Ishikawa (cell line): Measurements from ENCODE around the gene SLC39A7.

ENCODE experiments used
- CEBPB ChIP-seq: IDR thresholded peaks from 2 replicates; pipeline ENCODE4 v1.6.1; 2012
- CREB1 ChIP-seq: IDR thresholded peaks from 2 replicates; pipeline ENCODE4 v1.6.1; 2012; ENCODE audit warnings: low read depth
- EGR1 ChIP-seq: IDR thresholded peaks from 2 replicates; pipeline ENCODE4 v1.6.1; 2012
- EP300 ChIP-seq: IDR thresholded peaks from 2 replicates; pipeline ENCODE4 v1.6.1; 2012; ENCODE audit warnings: borderline replicate concordance
- FOXM1 ChIP-seq: IDR thresholded peaks from 2 replicates; pipeline ENCODE4 v1.6.1; 2012; ENCODE audit warnings: low read depth, borderline replicate concordance
- NFIC ChIP-seq: IDR thresholded peaks from 2 replicates; pipeline ENCODE4 v1.6.1; 2012
- RAD21 ChIP-seq: IDR thresholded peaks from 2 replicates; pipeline ENCODE4 v1.6.1; 2012; ENCODE audit warnings: low read depth
- TAF1 ChIP-seq: IDR thresholded peaks from 2 replicates; pipeline ENCODE4 v1.6.1; 2012; ENCODE audit warnings: low read depth, mild to moderate bottlenecking
- TCF12 ChIP-seq: IDR thresholded peaks from 2 replicates; pipeline ENCODE4 v1.6.1; 2012; ENCODE audit warnings: low read depth
- TEAD4 ChIP-seq: IDR thresholded peaks from 2 replicates; pipeline ENCODE4 v1.6.1; 2012
- YY1 ChIP-seq: IDR thresholded peaks from 2 replicates; pipeline ENCODE4 v1.6.1; 2012; ENCODE audit warnings: low read depth
- ZBTB7A ChIP-seq: IDR thresholded peaks from 2 replicates; pipeline ENCODE4 v1.6.1; 2012; ENCODE audit warnings: low read depth
- TF ChIP-seq, protein P1 (sequence below): IDR thresholded peaks from 2 replicates; pipeline ENCODE4 v1.6.1; 2012; ENCODE audit warnings: low read depth, mild to moderate bottlenecking
- TF ChIP-seq, protein P2 (sequence below): IDR thresholded peaks from 2 replicates; pipeline ENCODE4 v1.6.1; 2012
- TF ChIP-seq, protein P3 (sequence below): IDR thresholded peaks from 2 replicates; pipeline ENCODE4 v1.6.1; 2012

The SLC39A7 gene

DNA sequence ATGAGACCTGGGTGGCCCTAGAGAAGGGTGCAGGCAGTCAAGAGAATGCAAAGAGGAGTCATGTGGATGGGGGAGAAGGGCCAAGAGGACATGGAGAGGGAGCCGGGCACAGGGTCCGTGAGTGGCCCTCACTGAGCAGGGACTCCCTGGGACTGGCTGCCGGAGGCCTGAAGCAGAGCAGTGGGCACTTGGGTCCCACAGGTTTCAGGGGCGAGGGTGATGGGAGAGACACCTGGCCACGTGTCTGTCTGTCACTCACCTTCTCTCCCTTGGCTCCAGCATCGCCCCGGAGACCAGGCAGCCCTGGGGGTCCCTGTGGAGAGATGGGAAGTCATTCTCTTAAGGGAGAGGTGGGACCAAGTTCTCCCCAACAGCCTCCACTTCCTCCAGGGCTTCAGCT, 33.9 kb upstream of the SLC39A7 start:
- TF ChIP-seq NFIC (no peak), EGR1 (no peak), YY1 (no peak), FOXM1 (no peak), RAD21 (no peak)
- TF ChIP-seq, protein P1, sequence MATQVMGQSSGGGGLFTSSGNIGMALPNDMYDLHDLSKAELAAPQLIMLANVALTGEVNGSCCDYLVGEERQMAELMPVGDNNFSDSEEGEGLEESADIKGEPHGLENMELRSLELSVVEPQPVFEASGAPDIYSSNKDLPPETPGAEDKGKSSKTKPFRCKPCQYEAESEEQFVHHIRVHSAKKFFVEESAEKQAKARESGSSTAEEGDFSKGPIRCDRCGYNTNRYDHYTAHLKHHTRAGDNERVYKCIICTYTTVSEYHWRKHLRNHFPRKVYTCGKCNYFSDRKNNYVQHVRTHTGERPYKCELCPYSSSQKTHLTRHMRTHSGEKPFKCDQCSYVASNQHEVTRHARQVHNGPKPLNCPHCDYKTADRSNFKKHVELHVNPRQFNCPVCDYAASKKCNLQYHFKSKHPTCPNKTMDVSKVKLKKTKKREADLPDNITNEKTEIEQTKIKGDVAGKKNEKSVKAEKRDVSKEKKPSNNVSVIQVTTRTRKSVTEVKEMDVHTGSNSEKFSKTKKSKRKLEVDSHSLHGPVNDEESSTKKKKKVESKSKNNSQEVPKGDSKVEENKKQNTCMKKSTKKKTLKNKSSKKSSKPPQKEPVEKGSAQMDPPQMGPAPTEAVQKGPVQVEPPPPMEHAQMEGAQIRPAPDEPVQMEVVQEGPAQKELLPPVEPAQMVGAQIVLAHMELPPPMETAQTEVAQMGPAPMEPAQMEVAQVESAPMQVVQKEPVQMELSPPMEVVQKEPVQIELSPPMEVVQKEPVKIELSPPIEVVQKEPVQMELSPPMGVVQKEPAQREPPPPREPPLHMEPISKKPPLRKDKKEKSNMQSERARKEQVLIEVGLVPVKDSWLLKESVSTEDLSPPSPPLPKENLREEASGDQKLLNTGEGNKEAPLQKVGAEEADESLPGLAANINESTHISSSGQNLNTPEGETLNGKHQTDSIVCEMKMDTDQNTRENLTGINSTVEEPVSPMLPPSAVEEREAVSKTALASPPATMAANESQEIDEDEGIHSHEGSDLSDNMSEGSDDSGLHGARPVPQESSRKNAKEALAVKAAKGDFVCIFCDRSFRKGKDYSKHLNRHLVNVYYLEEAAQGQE = no peak

DNA sequence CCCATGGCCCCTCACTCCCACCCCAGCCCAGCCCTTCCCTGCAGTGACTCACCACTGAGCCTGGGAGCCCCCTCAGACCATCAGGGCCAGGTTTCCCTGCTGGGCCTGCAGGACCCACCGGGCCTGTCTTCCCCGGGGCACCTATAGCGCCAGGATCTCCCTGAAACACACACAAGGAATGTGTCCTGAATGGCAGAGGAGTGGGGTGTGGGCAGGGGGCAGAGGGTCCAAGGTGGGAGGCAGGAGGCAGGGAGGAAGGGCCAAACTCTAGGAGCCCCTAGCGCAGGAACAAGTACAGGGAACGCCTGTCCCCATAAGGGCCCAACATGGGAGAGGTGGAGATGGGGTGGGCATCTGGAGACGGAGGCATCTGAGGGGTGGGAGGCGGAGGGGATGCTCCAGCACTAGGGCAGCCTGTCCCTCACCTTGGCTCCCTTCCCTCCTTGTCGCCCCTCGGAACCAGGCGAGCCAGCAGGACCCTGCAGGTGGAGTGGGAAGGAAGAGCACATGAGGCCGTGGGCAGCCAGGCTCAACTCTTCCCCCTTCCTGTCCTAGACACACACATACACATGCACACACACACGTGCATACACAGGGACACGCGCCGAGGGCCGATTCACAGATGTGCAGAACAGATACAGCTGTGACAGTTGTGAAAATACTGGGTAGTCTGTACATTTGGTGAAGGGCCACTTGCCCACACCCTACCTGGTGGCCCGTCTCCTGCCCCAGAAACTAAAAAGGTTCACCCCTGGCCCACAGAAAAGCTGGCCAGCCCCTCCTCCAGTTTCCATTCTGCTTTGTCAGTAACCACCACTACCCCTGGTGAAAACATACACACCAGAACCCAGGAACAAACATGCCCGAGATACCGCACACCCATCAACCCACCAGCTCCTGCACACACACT, 33.0 kb upstream of the SLC39A7 start:
- TF ChIP-seq TEAD4 = no peak
- TF ChIP-seq EGR1 = no peak
- no peak for TF ChIP-seq RAD21
- TF ChIP-seq FOXM1 = no peak
- TF ChIP-seq CREB1 = no peak
- TF ChIP-seq, protein P1 = no peak
- no peak for TF ChIP-seq TAF1
- TF ChIP-seq CEBPB = no peak
- TF ChIP-seq, protein P2, sequence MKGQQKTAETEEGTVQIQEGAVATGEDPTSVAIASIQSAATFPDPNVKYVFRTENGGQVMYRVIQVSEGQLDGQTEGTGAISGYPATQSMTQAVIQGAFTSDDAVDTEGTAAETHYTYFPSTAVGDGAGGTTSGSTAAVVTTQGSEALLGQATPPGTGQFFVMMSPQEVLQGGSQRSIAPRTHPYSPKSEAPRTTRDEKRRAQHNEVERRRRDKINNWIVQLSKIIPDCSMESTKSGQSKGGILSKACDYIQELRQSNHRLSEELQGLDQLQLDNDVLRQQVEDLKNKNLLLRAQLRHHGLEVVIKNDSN = no peak
- no peak for TF ChIP-seq TCF12
- no peak for TF ChIP-seq EP300
- no peak for TF ChIP-seq YY1
- TF ChIP-seq, protein P3, sequence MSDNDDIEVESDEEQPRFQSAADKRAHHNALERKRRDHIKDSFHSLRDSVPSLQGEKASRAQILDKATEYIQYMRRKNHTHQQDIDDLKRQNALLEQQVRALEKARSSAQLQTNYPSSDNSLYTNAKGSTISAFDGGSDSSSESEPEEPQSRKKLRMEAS = no peak
- TF ChIP-seq ZBTB7A = no peak
- TF ChIP-seq NFIC = no peak

DNA sequence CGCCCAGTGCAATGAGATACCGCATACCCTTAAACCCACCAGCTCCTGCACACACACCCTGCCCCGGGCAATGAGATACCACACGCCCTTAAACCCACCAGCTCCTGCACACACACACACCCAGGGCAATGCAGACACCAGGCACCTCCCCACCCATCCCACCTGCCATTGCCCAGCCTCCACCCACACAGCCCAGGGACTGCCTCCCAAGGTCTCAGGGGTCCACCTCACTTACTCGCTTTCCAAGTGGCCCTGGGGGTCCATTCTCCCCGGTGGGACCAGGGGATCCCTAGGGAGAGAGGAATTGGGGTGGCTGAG, 32.4 kb upstream of the SLC39A7 start:
- TF ChIP-seq, protein P1 = no peak
- TF ChIP-seq, protein P2 = no peak
- no peak for TF ChIP-seq TCF12
- TF ChIP-seq CREB1 = no peak
- no peak for TF ChIP-seq TAF1
- no peak for TF ChIP-seq YY1
- no peak for TF ChIP-seq EP300

DNA sequence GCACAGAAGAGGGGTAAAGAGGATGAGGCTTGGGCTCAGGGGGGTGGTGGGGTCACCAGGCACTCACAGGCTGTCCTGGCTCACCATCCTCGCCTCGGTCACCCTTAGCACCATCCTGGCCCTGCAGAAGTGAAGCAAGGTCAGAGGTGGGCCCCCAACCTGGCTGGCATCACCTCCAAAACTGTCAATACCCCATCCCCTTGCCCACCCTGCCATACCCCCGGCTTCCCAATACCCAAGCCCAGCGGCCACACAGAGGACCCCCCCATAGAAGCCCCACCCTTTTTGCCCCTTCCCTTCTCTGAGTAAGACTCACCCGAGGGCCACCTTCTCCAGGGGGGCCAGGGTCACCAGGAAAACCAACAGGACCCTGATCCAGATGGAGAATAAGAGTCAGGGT, 32.0 kb upstream of the SLC39A7 start:
- TF ChIP-seq, protein P2 = no peak
- TF ChIP-seq EP300 = no peak
- TF ChIP-seq CEBPB = no peak
- no peak for TF ChIP-seq NFIC
- no peak for TF ChIP-seq EGR1
